Mesenchymal stem cell (in vitro differentiated cells and primary cell): ENCODE data around the gene RPLP2.

ENCODE experiments used
- DNase-seq: peaks from one replicate; pipeline ENCODE4 v3.0.0-alpha.2; 2013
- H2AFZ ChIP-seq: one replicate; pipeline ENCODE4 v1.6.1; 2013; ENCODE audit warnings: low read depth, mild to moderate bottlenecking, control low read depth, inconsistent platforms, low read length, moderate library complexity
- H2AK5ac ChIP-seq: 2 replicates; pipeline ENCODE4 v1.6.1; 2013; ENCODE audit warnings: low read length, moderate library complexity, mild to moderate bottlenecking, inconsistent platforms; ENCODE audit not compliant: severe bottlenecking
- H2BK120ac ChIP-seq: one replicate; pipeline ENCODE4 v1.6.1; 2013; ENCODE audit warnings: low read depth, mild to moderate bottlenecking, inconsistent platforms, low read length, moderate library complexity
- H2BK12ac ChIP-seq, 2 experiments: one replicate each; pipeline ENCODE4 v1.6.1; 2013; ENCODE audit warnings: inconsistent platforms in 2 of 2, low read length in 2 of 2, mild to moderate bottlenecking in 2 of 2, moderate library complexity in 2 of 2, control low read depth in 1 of 2
- H2BK15ac ChIP-seq: one replicate; pipeline ENCODE4 v1.6.1; 2013; ENCODE audit warnings: mild to moderate bottlenecking, low read depth, inconsistent platforms; ENCODE audit not compliant: poor library complexity, severe bottlenecking
- H2BK5ac ChIP-seq: 2 replicates; pipeline ENCODE4 v1.6.1; 2013; ENCODE audit warnings: low read depth, mild to moderate bottlenecking, low read length, control low read depth, inconsistent platforms; ENCODE audit not compliant: poor library complexity, severe bottlenecking
- H3K14ac ChIP-seq, 2 experiments: one replicate each; pipeline ENCODE4 v1.6.1; 2013; ENCODE audit warnings: inconsistent platforms in 2 of 2, low read length in 2 of 2, control low read depth in 1 of 2, mild to moderate bottlenecking in 1 of 2, moderate library complexity in 1 of 2
- H3K18ac ChIP-seq, 2 experiments: one replicate each; pipeline ENCODE4 v1.6.1; 2013; ENCODE audit warnings: inconsistent platforms in 2 of 2, low read length in 2 of 2, control low read depth in 1 of 2, low read depth in 1 of 2, mild to moderate bottlenecking in 1 of 2
- H3K23ac ChIP-seq, 2 experiments: one replicate each; pipeline ENCODE4 v1.6.1; 2013; ENCODE audit warnings: inconsistent platforms in 2 of 2, low read length in 2 of 2, mild to moderate bottlenecking in 2 of 2, moderate library complexity in 2 of 2, control low read depth in 1 of 2
- H3K27ac ChIP-seq: 2 replicates; pipeline ENCODE4 v1.5.1; 2013; ENCODE audit warnings: mild to moderate bottlenecking, moderate library complexity, low read length, control low read depth, inconsistent platforms; ENCODE audit not compliant: poor library complexity, severe bottlenecking
- H3K27me3 ChIP-seq, 2 experiments: 2 replicates each; pipeline versions ENCODE4 v1.6.1 to v1.7.0; 2013; ENCODE audit warnings: low read length in 2 of 2, mild to moderate bottlenecking in 2 of 2, moderate library complexity in 2 of 2, control low read depth in 1 of 2, inconsistent platforms in 1 of 2; ENCODE audit not compliant: control insufficient read depth in 1 of 2, insufficient read depth in 1 of 2
- H3K36me3 ChIP-seq, 2 experiments: 2 replicates each; pipeline versions ENCODE4 v1.6.1 to v1.7.0; 2013; ENCODE audit warnings: low read length in 2 of 2, control low read depth in 1 of 2, inconsistent platforms in 1 of 2, low read depth in 1 of 2, mild to moderate bottlenecking in 1 of 2; ENCODE audit not compliant: insufficient read depth in 2 of 2, control insufficient read depth in 1 of 2
- H3K4ac ChIP-seq, 2 experiments: one replicate each; pipeline ENCODE4 v1.6.1; 2013; ENCODE audit warnings: inconsistent platforms in 2 of 2, low read length in 2 of 2, mild to moderate bottlenecking in 2 of 2, moderate library complexity in 2 of 2, control low read depth in 1 of 2, low read depth in 1 of 2
- H3K4me1 ChIP-seq: 2 replicates; pipeline ENCODE4 v1.6.1; 2013; ENCODE audit warnings: low read depth, low read length, control low read depth; ENCODE audit not compliant: control insufficient read depth, insufficient read depth
- H3K4me2 ChIP-seq: 2 replicates; pipeline ENCODE4 v1.6.1; 2013; ENCODE audit warnings: low read length, mild to moderate bottlenecking, inconsistent platforms; ENCODE audit not compliant: poor library complexity, severe bottlenecking
- H3K4me3 ChIP-seq, 2 experiments: 2 replicates each; pipeline versions ENCODE4 v1.5.1 to v1.7.0; 2013; ENCODE audit warnings: low read length in 2 of 2, mild to moderate bottlenecking in 2 of 2, control low read depth in 1 of 2, low read depth in 1 of 2; ENCODE audit not compliant: insufficient read depth in 1 of 2
- H3K79me1 ChIP-seq: replicated peaks from 2 replicates; pipeline ENCODE4 v1.6.1; 2013; ENCODE audit warnings: mild to moderate bottlenecking, control low read depth, low read length, inconsistent platforms; ENCODE audit not compliant: poor library complexity, severe bottlenecking
- H3K9ac ChIP-seq: 2 replicates; pipeline ENCODE4 v1.7.0; 2013; ENCODE audit warnings: mild to moderate bottlenecking, low read length, moderate library complexity
- H3K9me3 ChIP-seq: 2 replicates; pipeline ENCODE4 v1.7.0; 2013; ENCODE audit warnings: mild to moderate bottlenecking, low read length; ENCODE audit not compliant: control insufficient read depth
- H4K8ac ChIP-seq: one replicate; pipeline ENCODE4 v1.6.1; 2013; ENCODE audit warnings: inconsistent platforms, mild to moderate bottlenecking, low read length, moderate library complexity
- H4K91ac ChIP-seq: one replicate; pipeline ENCODE4 v1.6.1; 2013; ENCODE audit warnings: mild to moderate bottlenecking, low read length, inconsistent platforms
- WGBS: methylation state at CpG from one replicate; pipeline ENCODE4 v1.1.7; 2013; ENCODE audit warnings: mixed read lengths; 5-methylcytosine and 5-hydroxymethylcytosine counted together

The RPLP2 gene

GRCh38 chr11:763073-763463, 46.7 kb upstream of the RPLP2 start:
- Histone ChIP-seq H2AFZ (no peak overlapping the region), H3K4me1 (peaks cover 33% of the 10 kb centered on the region)
- 82% methylated on average over 13 of the region's 24 CpGs for WGBS

GRCh38 chr11:763549-764321, 46.0 kb upstream of the RPLP2 start:
- H4K91ac ChIP-seq = no peak overlapping the region
- no peak overlapping the region for H3K4ac ChIP-seq
- H3K14ac ChIP-seq = no peak overlapping the region
- no peak overlapping the region for H2AK5ac ChIP-seq
- peak overlapping the region; percentile 51 for H4K8ac ChIP-seq
- H2BK120ac ChIP-seq = no peak overlapping the region
- peaks cover 18% of the 10 kb centered on the region for H3K79me1 ChIP-seq
- no peak overlapping the region for H3K4me3 ChIP-seq
- no peak overlapping the region for H2BK15ac ChIP-seq
- H3K27ac ChIP-seq = no peak overlapping the region
- no peak overlapping the region for H3K23ac ChIP-seq
- no peak overlapping the region for H2BK12ac ChIP-seq
- no peak overlapping the region for H3K9ac ChIP-seq
- 93% methylated on average over 22 of the region's 22 CpGs for WGBS
- no peaks in the 10 kb centered on the region for H3K27me3 ChIP-seq
- no peak overlapping the region for H3K4me2 ChIP-seq
- H3K18ac ChIP-seq = no peak overlapping the region
- no peak overlapping the region for H2AFZ ChIP-seq
- H3K9me3 ChIP-seq = no peaks in the 10 kb centered on the region
- no peak for DNase-seq
- H3K36me3 ChIP-seq = peaks cover 75 to 78% of the 10 kb centered on the region in 2 experiments
- H3K4me1 ChIP-seq = peaks cover 33% of the 10 kb centered on the region
- H2BK5ac ChIP-seq = no peak overlapping the region

More at GRCh38 chr11:763073-763463, 46.7 kb upstream of the RPLP2 start:
- no peak overlapping the region for H3K14ac ChIP-seq
- no peak overlapping the region for H3K4ac ChIP-seq
- no peak overlapping the region for H3K18ac ChIP-seq
- no peaks in the 10 kb centered on the region for H3K9me3 ChIP-seq
- peak overlapping the region; percentile 50 for H3K27ac ChIP-seq
- no peaks in the 10 kb centered on the region for H3K27me3 ChIP-seq
- no peak for DNase-seq
- H3K23ac ChIP-seq = no peak overlapping the region
- H4K91ac ChIP-seq = no peak overlapping the region
- H2BK120ac ChIP-seq = no peak overlapping the region
- H3K9ac ChIP-seq = no peak overlapping the region
- peaks cover 76 to 80% of the 10 kb centered on the region in 2 experiments for H3K36me3 ChIP-seq
- H2BK12ac ChIP-seq = peak overlapping the region in 1 of 2 experiments; percentile 23
- no peak overlapping the region for H2BK15ac ChIP-seq
- H3K4me3 ChIP-seq = no peak overlapping the region
- H3K4me2 ChIP-seq = no peak overlapping the region
- H2AK5ac ChIP-seq = no peak overlapping the region
- no peak overlapping the region for H2BK5ac ChIP-seq
- peaks cover 18% of the 10 kb centered on the region for H3K79me1 ChIP-seq
- no peak overlapping the region for H4K8ac ChIP-seq

GRCh38 chr11:764322-765024, 45.3 kb upstream of the RPLP2 start:
- Histone ChIP-seq H2BK12ac (no peak overlapping the region), H3K4me3 (no peak overlapping the region), H3K36me3 (peaks cover 73 to 75% of the 10 kb centered on the region in 2 experiments), H3K79me1 (peaks cover 18% of the 10 kb centered on the region), H3K4me1 (peaks cover 33% of the 10 kb centered on the region), H3K9ac (no peak overlapping the region), H3K4ac (no peak overlapping the region), H3K27ac (no peak overlapping the region), H3K18ac (no peak overlapping the region), H2AK5ac (no peak overlapping the region), H4K8ac (no peak overlapping the region), H2BK5ac (no peak overlapping the region), H2AFZ (no peak overlapping the region), H3K23ac (no peak overlapping the region), H2BK120ac (no peak overlapping the region), H2BK15ac (no peak overlapping the region), H3K4me2 (no peak overlapping the region), H3K27me3 (no peaks in the 10 kb centered on the region), H3K9me3 (no peaks in the 10 kb centered on the region), H3K14ac (no peak overlapping the region), H4K91ac (no peak overlapping the region)
- no peak for DNase-seq
- WGBS = 96% methylated on average over 17 of the region's 18 CpGs

GRCh38 chr11:765025-765801, 44.6 kb upstream of the RPLP2 start:
- peak; percentile 50 for DNase-seq
- no peak overlapping the region for H4K8ac ChIP-seq
- H2BK12ac ChIP-seq = no peak overlapping the region
- no peaks in the 10 kb centered on the region for H3K27me3 ChIP-seq
- no peak overlapping the region for H3K18ac ChIP-seq
- peaks cover 20% of the 10 kb centered on the region for H3K79me1 ChIP-seq
- no peak overlapping the region for H3K4me3 ChIP-seq
- H4K91ac ChIP-seq = no peak overlapping the region
- H3K9me3 ChIP-seq = no peaks in the 10 kb centered on the region
- H2AFZ ChIP-seq = no peak overlapping the region
- H3K23ac ChIP-seq = no peak overlapping the region
- no peak overlapping the region for H2BK15ac ChIP-seq
- H3K36me3 ChIP-seq = peaks cover 73 to 75% of the 10 kb centered on the region in 2 experiments
- H3K9ac ChIP-seq = no peak overlapping the region
- no peak overlapping the region for H2BK5ac ChIP-seq
- H3K4me2 ChIP-seq = no peak overlapping the region
- H2BK120ac ChIP-seq = no peak overlapping the region
- H3K4ac ChIP-seq = no peak overlapping the region
- H3K27ac ChIP-seq = peak overlapping the region; percentile 6
- no peak overlapping the region for H3K14ac ChIP-seq
- WGBS = 88% methylated on average over 18 of the region's 19 CpGs
- no peak overlapping the region for H2AK5ac ChIP-seq
- peaks cover 33% of the 10 kb centered on the region for H3K4me1 ChIP-seq
